HG02884 (cell line): ENCODE data around the gene TRIM66.

Experiments
- ATAC-seq: cut with Tn5 transposase; IDR thresholded peaks from one replicate; pipeline ENCODE4 v1.9.1; 2021; ENCODE audit warnings: mild to moderate bottlenecking, moderate library complexity; ENCODE audit not compliant: unreplicated experiment

Gene TRIM66

GRCh38 chr11:8682303-8683114, at the start of gene TRIM66, which contains the start of gene RPL27A:
Gene TRIM66 (minus strand): TSS chr11:8682665. CDS start chr11:8672274, 10,391 bp downstream.
Gene RPL27A (plus strand): TSS chr11:8682792. CDS start chr11:8682814, 22 bp downstream.
- peak; percentile 92 for ATAC-seq

- ATAC-seq = no peak
These were observed 49.3 kb upstream of the TRIM66 start for GRCh38 chr11:8731647-8732323.

GRCh38 chr11:8730697-8731020, 48.2 kb upstream of the TRIM66 start:
- ATAC-seq = no peak

GRCh38 chr11:8729837-8730696, 47.6 kb upstream of the TRIM66 start:
- ATAC-seq = no peak

- ATAC-seq = no peak
These were observed 46.6 kb upstream of the TRIM66 start for GRCh38 chr11:8729067-8729466.

GRCh38 chr11:8728563-8728962, 46.1 kb upstream of the TRIM66 start:
- ATAC-seq = no peak

GRCh38 chr11:8726395-8726794, 43.9 kb upstream of the TRIM66 start:
- ATAC-seq = no peak

- ATAC-seq = no peak
These were observed 42.2 kb upstream of the TRIM66 start for GRCh38 chr11:8724682-8725081.

- ATAC-seq = no peak
These were observed 41.2 kb upstream of the TRIM66 start for GRCh38 chr11:8723711-8724110.

GRCh38 chr11:8722809-8723208, 40.3 kb upstream of the TRIM66 start:
- no peak for ATAC-seq

- ATAC-seq = no peak
These were observed 39.4 kb upstream of the TRIM66 start for GRCh38 chr11:8721609-8722500.

GRCh38 chr11:8720868-8721608, 38.6 kb upstream of the TRIM66 start:
- ATAC-seq = no peak

GRCh38 chr11:8720352-8720751, 37.9 kb upstream of the TRIM66 start:
- no peak for ATAC-seq

- no peak for ATAC-seq
These were observed 37.3 kb upstream of the TRIM66 start for GRCh38 chr11:8719721-8720120.

GRCh38 chr11:8719211-8719649, 36.8 kb upstream of the TRIM66 start:
- ATAC-seq = no peak

- ATAC-seq = no peak
These were observed 35.6 kb upstream of the TRIM66 start for GRCh38 chr11:8717876-8718753.

GRCh38 chr11:8717544-8717875, 35.0 kb upstream of the TRIM66 start:
- ATAC-seq = no peak

- no peak for ATAC-seq
These were observed 33.0 kb upstream of the TRIM66 start for GRCh38 chr11:8715501-8715900.
